Kidney (tissue), 14 donors: ENCODE measurements around the gene MYH14. TPM values are rescaled to one million over a fixed set of nuclear protein-coding genes. Genes with fewer than 3 reads are reported as not detected.

Experiments
- DNase-seq, 5 donors: peaks; one replicate each; pipeline ENCODE4 v3.0.0-alpha.2; 2013 to 2020
- FAIRE-seq: peaks from 2 replicates; lab custom pipeline; 2012; peaks lifted over from hg19 to GRCh38; lab: Jason Lieb, UNC
- H3K27ac ChIP-seq, 2 donors: one replicate each; pipeline ENCODE4 v1.7.0; 2013; ENCODE audit warnings: low read depth in 2 of 2, low read length in 2 of 2, inconsistent platforms in 1 of 2
- H3K27me3 ChIP-seq: one replicate; pipeline ENCODE4 v1.7.1; 2013; ENCODE audit warnings: low read length, inconsistent platforms; ENCODE audit not compliant: control insufficient read depth, insufficient read depth
- H3K36me3 ChIP-seq, 3 donors: one replicate each; pipeline versions ENCODE4 v1.7.0 to v1.7.1; 2013; ENCODE audit warnings: low read length in 3 of 3, control low read depth in 1 of 3, inconsistent platforms in 1 of 3; ENCODE audit not compliant: insufficient read depth in 3 of 3, control insufficient read depth in 2 of 3
- H3K4me1 ChIP-seq, 3 donors: one replicate each; pipeline versions ENCODE4 v1.7.0 to v1.7.1; 2013; ENCODE audit warnings: low read length in 3 of 3, inconsistent platforms in 1 of 3, low read depth in 1 of 3; ENCODE audit not compliant: control insufficient read depth in 2 of 3, insufficient read depth in 2 of 3
- H3K4me3 ChIP-seq, 3 donors: one replicate each; pipeline versions ENCODE4 v1.7.0 to v1.8.1; 2013; ENCODE audit warnings: low read length in 3 of 3, control low read depth in 1 of 3, inconsistent platforms in 1 of 3
- H3K9ac ChIP-seq, 3 donors: one replicate each; pipeline versions ENCODE4 v1.7.0 to v1.7.1; 2013; ENCODE audit warnings: low read length in 3 of 3, control low read depth in 1 of 3, inconsistent platforms in 1 of 3
- H3K9me3 ChIP-seq, 3 donors: one replicate each; pipeline versions ENCODE4 v1.7.0 to v1.7.1; 2013; ENCODE audit warnings: low read length in 3 of 3, control low read depth in 1 of 3, inconsistent platforms in 1 of 3; ENCODE audit not compliant: control insufficient read depth in 2 of 3, insufficient read depth in 1 of 3
- intact Hi-C: fragments of 100-400 bp; cut with DNase I; formaldehyde crosslinking; loops from one replicate; pipeline ENCODE4 v1.11.1; 2022
- polyA plus RNA-seq: library from polyadenylated mRNA; stranded (reverse); fragments of 350-450 nt; fragmentation: Illumina TruSeq; extraction: RNeasy Lipid Tissue Mini Kit (QIAGEN cat#74804); gene quantifications from one replicate; pipeline ENCODE4 v1.2.3, GENCODE V29; 2014; ENCODE audit warnings: low read depth, low replicate concordance; ENCODE audit not compliant: insufficient read depth
- total RNA-seq: library from RNA; stranded (reverse); fragmentation: NEBNext Ultra II Directional; extraction: Animal tissue kit (Norgen Biotek cat#: 25700); gene quantifications from one replicate; pipeline ENCODE4 v1.2.1, GENCODE V29; 2021
- TF ChIP-seq, protein P1 (sequence below): IDR thresholded peaks from 3 replicates; pipeline ENCODE4 v1.5.1; 2012; ENCODE audit warnings: mild to moderate bottlenecking, moderate library complexity, borderline replicate concordance; ENCODE audit not compliant: insufficient read depth; ENCODE audit errors: extremely low read depth
- donor health status: control.
- donor health status: control.
- donor health status: control.
- donor health status: control.
- donor health status: control.
- donor health status: DM: yes; HTN: yes; CAD: no.
- donor health status: Normal renal cell carcinoma (clear cell type).

MYH14 gene
- total and polyA plus RNA-seq, 2 donors from 2014 or later: 23.9 to 81.4 TPM

GRCh38 chr19:50197348-50197747 lies 6.1 kb upstream of the MYH14 start:
- Histone ChIP-seq H3K4me3 (no peak overlapping the region), H3K27me3 (no peaks in the 10 kb centered on the region), H3K9ac (no peak overlapping the region), H3K36me3 (no peaks in the 10 kb centered on the region), H3K4me1 (peaks cover 0 to 11% (median 0%) of the 10 kb centered on the region in 3 donors), H3K27ac (no peak overlapping the region), H3K9me3 (no peaks in the 10 kb centered on the region)
- intact Hi-C loops: no loop called here
- DNase-seq: no peak
- TF ChIP-seq, protein P1, sequence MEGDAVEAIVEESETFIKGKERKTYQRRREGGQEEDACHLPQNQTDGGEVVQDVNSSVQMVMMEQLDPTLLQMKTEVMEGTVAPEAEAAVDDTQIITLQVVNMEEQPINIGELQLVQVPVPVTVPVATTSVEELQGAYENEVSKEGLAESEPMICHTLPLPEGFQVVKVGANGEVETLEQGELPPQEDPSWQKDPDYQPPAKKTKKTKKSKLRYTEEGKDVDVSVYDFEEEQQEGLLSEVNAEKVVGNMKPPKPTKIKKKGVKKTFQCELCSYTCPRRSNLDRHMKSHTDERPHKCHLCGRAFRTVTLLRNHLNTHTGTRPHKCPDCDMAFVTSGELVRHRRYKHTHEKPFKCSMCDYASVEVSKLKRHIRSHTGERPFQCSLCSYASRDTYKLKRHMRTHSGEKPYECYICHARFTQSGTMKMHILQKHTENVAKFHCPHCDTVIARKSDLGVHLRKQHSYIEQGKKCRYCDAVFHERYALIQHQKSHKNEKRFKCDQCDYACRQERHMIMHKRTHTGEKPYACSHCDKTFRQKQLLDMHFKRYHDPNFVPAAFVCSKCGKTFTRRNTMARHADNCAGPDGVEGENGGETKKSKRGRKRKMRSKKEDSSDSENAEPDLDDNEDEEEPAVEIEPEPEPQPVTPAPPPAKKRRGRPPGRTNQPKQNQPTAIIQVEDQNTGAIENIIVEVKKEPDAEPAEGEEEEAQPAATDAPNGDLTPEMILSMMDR: no peak
- no peak for FAIRE-seq

DNA sequence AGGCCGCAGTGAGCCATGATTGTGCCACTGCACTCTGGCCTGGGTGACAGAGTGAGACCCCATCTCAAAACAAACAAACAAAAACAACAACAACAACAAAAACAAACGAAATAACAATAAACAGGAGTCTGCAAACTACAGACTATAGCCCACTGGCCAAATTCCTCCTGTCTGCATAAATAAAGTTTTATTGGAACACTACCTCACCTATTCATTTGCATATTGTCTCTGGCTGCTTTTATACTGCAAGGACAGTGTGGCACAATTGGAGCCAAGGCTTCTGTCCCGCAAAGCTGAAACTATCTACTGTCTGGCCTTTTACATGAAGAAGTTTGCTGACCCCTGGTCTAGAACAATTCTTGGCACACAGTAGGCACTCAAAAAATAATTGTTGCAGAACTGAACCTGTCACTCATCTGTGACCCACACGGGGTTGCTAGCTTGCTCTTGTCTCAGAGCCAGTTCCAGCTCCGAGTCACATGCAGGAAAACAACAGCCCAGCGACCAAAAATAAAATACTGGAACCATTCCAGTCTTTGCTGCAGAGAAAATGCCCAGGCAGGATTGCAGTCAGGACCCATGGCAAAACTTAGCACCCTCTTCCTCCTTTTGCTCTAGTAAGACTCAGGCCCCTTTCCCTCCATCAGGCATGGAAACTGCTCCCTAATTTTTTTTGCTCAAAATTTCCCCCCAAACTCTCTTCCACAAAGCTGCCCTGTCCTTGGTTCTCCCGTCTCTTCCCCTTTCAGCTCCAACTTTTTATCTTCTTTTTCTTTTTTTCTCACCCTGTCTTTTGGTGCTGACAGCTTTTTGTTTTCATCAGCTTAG lies 4.8 kb upstream of the MYH14 start:
- DNase-seq (no peak), FAIRE-seq (no peak)
- intact Hi-C loops: no loop called here
- Histone ChIP-seq H3K27me3 (no peaks in the 10 kb centered on the region), H3K36me3 (no peaks in the 10 kb centered on the region), H3K27ac (no peak overlapping the region), H3K9ac (no peak overlapping the region), H3K9me3 (no peaks in the 10 kb centered on the region), H3K4me3 (no peak overlapping the region), H3K4me1 (peaks cover 0 to 15% (median 0%) of the 10 kb centered on the region in 3 donors)
- TF ChIP-seq, protein P1: no peak

DNA sequence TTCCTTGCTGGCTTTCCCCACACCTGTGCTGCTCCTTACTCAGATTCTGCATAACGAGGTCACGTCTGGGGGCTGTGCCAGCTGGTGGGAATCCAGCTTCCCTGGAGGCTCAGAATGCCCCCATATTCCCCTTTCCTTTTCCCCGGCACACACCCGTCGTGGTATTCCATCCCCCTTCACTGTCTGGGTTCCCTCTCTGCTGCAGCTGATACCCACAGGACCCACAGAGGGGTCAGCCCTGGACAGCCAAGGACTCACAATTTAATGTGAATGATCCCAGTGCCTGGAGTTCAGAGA lies 4.2 kb upstream of the MYH14 start:
- Histone ChIP-seq H3K9me3 (no peaks in the 10 kb centered on the region), H3K27me3 (peaks cover 4% of the 10 kb centered on the region), H3K36me3 (no peaks in the 10 kb centered on the region), H3K9ac (no peak overlapping the region), H3K4me1 (peaks cover 0 to 16% (median 0%) of the 10 kb centered on the region in 3 donors), H3K27ac (peak overlapping the region in 1 of 2 donors; percentile 30), H3K4me3 (no peak overlapping the region)
- TF ChIP-seq, protein P1: no peak
- DNase-seq (no peak), FAIRE-seq (no peak)
- intact Hi-C loops: no loop called here
